Inflammatory macrophage treated with lipopolysaccharide for 4 hours (primary cell): Measurements from ENCODE around the gene MSANTD1.
"Not testable (repeated sequence)": the region's sequence is repeated elsewhere in the genome, so short reads cannot be mapped to it uniquely, and the experiment has no call there.

Source experiments
- DNase-seq: peaks from one replicate; pipeline ENCODE4 v3.0.0-alpha.2; 2020

Gene MSANTD1

GRCh38 chr4:3291969-3292570, 43.1 kb downstream of the MSANTD1 start:
- DNase-seq = peak; percentile 57

DNA sequence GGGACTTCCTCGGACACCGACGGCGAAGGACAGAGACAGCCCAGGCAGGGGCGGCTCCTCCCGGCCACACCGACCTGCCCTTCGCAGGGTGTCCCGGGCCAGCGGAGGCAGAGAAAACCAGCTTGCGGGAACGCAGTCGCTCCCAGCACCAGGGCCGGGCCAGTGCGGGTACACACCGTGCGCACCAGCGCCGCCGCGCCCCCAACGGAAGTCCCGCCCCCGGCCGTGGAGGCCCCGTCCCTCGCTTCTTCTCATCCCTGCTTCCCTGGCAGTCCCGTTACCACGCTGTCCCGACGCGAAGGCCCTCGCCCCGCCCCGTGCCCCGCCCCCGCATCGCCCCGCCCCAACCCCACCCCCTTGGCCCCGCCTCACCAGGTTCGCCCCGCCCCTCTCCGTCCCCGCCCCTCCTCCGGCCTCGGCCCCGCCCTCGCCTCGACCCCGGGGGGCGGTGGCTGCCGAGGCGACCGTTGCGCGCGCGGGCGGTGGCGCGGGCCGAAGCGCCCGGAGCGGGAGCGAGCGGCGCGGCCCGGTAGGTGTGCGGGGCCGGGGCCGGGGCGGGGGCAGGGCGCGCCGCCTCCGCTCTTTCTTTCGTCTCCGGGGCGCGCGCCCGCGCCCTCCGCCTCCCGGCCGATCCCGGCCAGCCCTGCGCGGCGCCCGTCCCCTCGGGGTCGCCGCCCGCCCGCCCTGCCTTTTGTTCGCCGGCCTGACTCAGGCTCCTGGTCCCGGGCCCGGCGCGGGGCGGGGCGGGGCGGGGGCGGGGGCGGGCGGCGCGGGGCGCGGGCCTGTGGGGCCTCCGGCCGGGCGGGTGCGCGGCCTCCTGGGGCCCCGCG, 43.8 kb downstream of the MSANTD1 start, which contains the start of gene RGS12:
Gene RGS12 (plus strand): TSS at position 451 of the 830 bp plus-strand sequence. CDS start 23,150 bp downstream, outside the sequence.
- peak; percentile 91 for DNase-seq

- DNase-seq = no peak
Observed at GRCh38 chr4:3293401-3294391, 44.7 kb downstream of the MSANTD1 start.

DNA sequence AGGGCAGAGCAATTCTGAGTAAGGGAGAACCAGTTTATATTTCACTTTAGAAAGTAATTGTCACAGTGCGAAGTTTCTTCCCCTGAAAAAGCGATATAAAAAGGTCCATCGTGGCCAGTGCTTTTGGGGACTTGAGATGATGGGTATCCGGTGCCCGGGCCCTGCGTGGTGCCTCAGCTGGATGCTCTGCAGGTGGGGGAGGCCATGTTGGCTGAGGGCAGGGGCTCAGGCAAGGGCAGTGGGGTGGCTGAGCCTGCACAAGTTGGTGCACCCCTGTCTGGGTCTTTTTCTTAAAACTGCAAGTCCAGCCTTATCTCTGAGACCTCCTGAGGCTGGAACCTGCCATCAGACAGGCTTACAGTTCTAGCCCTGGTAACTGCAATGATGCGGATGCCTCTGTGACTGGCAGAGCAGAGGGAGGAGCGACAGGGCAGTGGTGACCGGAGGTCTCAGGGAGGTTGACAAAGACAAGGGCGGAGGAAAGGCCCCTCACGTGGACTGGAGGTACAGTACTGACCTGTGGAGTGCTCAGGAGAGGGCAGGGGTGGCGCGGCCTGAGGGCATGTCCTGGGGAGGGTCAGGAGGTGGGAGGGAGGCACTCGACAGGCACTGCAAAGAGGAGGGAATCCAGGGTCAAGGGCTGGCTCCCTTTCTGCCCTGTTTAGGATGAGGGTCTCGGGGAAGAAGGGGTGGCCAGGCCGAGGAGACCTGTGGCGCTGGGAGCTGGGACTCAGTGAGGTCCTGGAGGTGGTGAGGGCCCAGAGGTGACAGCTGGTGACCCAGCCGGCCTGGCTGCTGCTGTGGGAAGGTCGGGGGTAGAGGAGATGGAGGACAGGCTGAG, 45.7 kb downstream of the MSANTD1 start:
- no peak for DNase-seq

DNA sequence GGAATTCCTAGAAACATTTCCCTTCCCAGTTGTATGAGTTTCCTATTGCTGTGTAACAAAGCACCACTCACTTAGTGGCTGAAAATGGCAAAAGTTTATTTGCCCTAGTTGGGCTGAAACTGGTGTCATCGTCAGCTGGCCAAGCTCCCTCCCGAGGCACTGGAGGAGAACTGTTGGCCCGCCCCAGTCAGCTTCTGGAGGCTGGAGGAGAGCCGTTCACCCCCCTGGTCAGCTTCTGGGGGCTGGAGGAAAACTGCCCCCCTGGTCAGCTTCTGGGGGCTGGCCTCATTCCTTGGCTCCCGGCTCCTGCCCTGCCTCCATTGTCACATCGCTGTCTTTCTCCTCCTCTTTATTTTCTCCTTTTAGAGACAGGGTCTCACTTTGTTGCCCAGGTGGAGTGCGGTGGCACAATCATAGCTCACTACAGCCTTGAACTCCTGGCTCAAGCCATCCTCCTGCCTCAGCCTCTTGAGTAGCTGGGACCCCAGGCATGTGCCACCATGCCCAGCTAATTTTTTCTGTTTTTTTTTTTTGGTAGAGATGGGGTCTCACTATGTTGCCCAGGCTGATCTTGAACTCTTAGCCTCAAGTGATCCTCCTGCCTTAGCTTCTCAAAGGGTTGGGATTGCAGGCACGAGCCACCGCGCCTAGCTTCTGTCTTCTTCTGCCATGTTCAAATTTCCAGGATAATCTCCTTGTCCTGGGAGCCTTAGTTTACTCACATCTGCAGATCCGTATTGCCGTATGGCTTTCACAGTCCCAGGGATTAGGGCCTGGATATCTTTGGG, 47.1 kb downstream of the MSANTD1 start:
- DNase-seq = no peak

GRCh38 chr4:3296651-3297050, 47.7 kb downstream of the MSANTD1 start:
- no peak for DNase-seq

DNA sequence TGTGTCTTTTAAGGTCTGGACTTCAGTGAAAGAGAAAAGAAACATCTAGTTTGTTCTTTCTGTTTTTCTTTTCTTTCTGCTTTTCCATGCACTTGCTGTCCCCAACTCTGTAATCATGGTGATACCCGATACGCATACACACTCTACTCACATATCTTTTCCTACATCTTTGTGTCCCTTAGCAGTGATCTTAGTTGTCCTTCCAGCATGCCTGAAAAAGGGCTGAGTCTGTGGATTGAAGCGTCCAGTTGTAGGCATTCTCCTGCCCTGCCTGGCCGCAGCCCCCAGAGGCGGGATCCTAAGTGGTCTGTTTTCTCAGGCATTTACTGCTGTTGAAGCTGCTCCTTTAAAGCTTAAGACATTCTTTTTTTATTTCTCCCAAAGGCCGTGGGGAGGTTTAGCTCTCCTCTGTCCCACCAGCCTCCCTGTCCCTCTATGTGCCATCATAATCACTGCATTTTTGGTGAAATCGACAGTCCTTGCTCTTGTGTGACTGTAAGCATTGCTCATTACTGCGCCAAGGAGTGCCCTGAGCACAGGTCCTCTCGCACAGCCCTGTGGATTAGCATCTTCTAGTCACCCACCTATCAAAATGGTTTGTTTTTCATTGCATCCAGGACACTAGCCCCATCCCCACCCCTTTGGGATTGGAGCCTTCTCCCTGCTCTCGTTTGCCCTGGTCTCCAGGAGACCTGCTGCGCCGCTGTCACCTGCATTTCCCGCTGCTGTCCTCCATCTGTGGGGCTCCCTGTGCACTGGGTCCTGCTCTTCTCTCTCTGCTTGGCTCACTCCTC, 48.3 kb downstream of the MSANTD1 start:
- DNase-seq = no peak

DNA sequence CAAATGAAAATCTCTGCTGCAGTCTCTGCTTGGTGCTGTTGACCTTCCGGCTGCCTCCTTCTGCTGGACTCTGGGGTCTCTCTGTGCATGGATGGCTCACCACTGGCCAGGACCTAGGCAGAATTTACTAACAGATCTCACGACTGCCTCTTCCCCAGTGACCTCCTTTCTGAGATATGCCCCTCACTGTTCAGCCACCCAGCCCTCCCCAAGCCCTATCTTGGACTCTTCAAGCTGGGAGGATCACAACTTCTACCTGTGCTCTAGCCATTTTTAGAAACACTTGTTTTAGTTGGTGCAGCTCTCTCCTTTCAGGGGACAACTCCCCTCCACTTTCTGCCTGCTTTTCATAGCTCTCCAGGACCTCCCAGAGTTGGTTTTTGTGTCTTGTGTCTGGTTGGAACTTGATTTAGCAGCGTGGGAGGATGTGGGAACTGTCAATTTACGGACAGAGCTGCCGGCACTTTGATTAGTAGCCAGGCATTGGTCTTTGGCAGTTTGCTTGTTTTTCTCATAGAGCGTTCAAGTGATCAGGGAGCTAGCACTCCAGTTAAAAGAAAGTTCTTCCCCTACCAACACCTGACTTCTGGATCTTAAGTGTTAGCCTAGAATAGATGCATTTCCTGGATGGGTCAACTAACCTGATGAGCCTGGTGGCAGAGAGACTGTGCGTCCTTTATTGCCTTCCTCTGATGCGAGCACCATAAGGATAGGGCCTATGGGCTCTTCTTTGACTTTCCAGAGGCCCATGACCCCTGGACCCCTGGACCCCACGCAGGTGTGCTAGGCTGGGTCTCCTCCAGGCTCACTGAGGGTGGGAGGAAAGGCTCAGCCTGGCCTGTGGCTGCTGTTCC, 50.4 kb downstream of the MSANTD1 start:
- DNase-seq = no peak

GRCh38 chr4:3299976-3300671, 51.2 kb downstream of the MSANTD1 start:
- DNase-seq = no peak

GRCh38 chr4:3300882-3301281, 51.9 kb downstream of the MSANTD1 start:
- not testable (repeated sequence) for DNase-seq

DNA sequence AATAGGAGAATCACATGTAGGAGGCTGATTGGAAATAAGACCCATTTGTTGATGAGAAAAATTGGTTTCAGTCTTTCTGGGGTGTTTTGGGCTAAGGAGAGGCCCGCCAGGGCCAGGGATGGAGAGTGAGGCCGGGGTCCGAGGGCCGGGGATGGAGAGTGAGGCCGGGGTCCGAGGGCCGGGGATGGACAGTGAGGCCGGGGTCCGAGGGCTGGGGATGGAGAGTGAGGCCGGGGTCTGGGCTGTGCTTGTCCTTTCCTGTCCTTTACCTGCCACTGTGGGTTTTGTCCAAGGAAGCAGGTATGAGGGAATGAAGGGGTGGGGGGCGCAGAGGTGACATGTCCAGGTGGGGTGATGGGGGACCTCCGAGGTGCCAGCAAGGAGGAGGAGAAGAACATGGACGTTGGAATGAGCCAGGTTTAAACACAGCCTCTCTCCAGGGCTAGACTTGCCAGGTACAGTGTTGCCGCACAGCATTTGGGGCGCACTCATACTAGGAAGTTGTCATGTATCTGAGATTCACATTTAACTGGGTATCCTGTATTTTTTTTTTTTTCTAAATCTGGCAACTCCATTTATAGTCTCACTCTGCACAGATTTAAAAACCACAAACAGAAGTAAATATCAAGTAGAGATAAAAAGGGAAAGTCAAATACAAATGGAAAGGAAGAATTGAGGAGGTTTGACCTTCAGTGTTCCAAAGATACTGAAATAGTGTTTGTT, 52.7 kb downstream of the MSANTD1 start:
- no peak for DNase-seq

DNA sequence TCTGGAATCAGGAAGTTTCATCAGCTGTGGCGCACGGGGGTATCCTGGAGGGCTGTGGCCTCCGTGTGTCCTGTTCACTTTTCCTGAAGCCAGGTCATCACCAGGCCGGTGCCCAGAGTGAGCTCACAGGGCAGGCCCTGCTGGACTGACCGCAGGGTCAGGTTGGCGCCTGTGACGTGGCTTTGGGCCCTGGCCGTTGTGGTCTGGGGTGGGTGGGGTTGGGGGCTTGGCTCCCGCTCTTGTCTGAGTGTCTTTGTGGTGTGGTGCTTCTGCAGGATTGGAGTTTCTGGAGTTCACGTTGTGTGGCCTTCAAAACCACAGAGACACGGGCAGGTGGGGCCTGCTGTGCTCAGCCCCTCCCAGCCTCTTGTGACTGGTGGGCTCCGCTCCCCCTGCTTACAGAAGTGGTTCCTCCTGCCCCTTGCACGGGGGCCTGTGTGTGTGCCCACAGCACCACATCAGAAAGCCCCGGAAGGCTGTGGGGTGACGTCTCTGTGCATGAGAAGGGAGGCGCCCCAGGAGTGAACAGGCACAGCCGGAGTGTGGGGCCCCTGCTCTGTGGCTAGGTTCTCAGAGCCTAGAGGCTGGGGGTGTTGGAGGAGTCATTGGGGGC, 53.3 kb downstream of the MSANTD1 start:
- DNase-seq = peak; percentile 23

DNA sequence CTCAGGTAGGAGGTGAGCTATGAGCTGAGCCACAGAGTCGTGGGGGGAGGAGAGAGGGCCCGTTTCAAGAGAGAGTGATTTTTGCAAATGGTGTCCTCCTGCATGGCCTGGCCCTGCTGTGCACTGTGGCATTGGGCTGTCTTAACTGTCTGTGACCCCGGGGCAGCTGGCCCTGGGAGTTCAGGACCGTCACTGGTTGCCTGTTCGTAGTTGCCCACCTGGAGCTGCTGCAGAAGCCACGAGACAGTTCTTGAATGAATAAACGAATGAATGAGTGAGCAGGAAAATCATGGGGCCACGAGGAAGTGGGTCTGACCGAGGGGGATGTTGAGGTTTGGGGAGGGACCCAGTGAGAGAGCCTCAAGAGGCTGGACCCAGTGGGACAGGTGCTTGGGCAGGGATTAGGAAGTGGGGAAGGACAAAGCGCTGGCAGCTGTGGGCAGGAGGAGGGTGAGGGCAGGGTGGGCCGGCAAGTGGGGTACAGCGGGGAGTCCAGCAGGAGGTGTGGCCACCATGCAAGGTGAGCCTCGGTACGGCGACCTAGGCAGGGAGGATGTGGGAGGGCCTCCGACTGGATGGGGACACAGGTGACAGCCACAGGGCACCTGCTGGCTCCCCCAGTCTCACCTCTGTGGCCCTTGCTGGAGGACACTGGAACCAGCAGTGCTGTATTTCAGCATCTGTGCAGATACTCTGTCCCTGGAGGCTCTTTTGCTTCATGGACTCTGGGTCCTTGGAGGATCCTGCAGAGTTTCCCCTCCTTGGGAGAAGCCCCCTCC, 54.0 kb downstream of the MSANTD1 start:
- no peak for DNase-seq

DNA sequence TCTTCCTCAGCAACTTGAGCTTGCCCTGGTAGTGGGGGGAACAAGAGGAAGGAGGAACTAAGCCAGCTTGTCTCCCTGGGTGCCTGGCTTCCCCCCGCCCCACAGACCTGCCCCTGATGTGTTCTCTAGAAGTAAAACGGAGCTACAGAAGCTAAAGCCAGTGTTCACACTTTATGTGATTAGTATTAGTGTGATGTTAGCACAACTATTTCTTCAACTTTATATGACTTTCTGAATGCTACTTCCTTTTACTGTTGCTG, 54.5 kb downstream of the MSANTD1 start:
- no peak for DNase-seq

- no peak for DNase-seq
Observed at GRCh38 chr4:3303923-3304710, 55.2 kb downstream of the MSANTD1 start.
